ENCODE results near the gene HIGD1A. TPM values are rescaled to one million over a fixed set of nuclear protein-coding genes. Genes with fewer than 3 reads are reported as not detected.

HIGD1A gene
- total and polyA plus RNA-seq, 7 experiments from 2014 or later: 15.3 to 79.6 (median 23.8) TPM

GRCh38 chr3:42780892-42781700 is 23.2 kb downstream of the HIGD1A start:
- ChIA-PET CTCF (interaction anchor here (0.8 to 3.2 kb wide), 7 partner anchors 15 to 160 kb away, joined by 3 to 17 read pairs (median 5); no protein-coding TSS in a partner anchor), POLR2A (no interaction called here)
- H3K36me3 Mint-ChIP-seq: peaks cover 0 to 18% (median 5%) of the 10 kb centered on the region in 5 donors
- peaks cover 0 to 5% (median 0%) of the 10 kb centered on the region in 7 donors for H3K4me1 Mint-ChIP-seq
- H3K9me3 Mint-ChIP-seq: no peaks in the 10 kb centered on the region
- H3K4me1 ChIP-seq (ENCODE audit: control insufficient read depth in 2 of 2, insufficient read depth in 2 of 2, low read length in 2 of 2): no peaks in the 10 kb centered on the region
- H3K27ac Mint-ChIP-seq: peak overlapping the region in 2 of 9 donors; percentile 14
- no peaks in the 10 kb centered on the region for H3K27me3 Mint-ChIP-seq
- no peaks in the 10 kb centered on the region for H3K9me3 ChIP-seq (ENCODE audit: control insufficient read depth in 2 of 3, low read length in 3 of 3)
- intact Hi-C loops (cut with micrococcal nuclease): loop anchor here (1.0 to 10.0 kb wide), 7 partner anchors 24 to 1418 kb away; partner anchors contain the start of gene HIGD1A (in 1 of the 2)
- ATAC-seq: peak; percentile 87
- peaks cover 0 to 4% (median 0%) of the 10 kb centered on the region in 3 experiments for H3K36me3 ChIP-seq (ENCODE audit: control insufficient read depth in 2 of 3, insufficient read depth in 3 of 3, low read length in 3 of 3)
- no peaks in the 10 kb centered on the region for H3K27me3 ChIP-seq (ENCODE audit: control insufficient read depth in 2 of 2, insufficient read depth in 2 of 2, low read length in 2 of 2)
- no peak overlapping the region for H3K4me3 ChIP-seq (ENCODE audit: low read length)
- H3K27ac ChIP-seq (ENCODE audit: low read depth, low read length): no peak overlapping the region
- H3K4me3 Mint-ChIP-seq: no peak overlapping the region
- peak in 7 of 9 donors; percentile 41 to 67 (median 54) for DNase-seq

- no peaks in the 10 kb centered on the region for H3K9me3 Mint-ChIP-seq
- Histone ChIP-seq H3K4me1 (ENCODE audit: control insufficient read depth in 2 of 2, insufficient read depth in 2 of 2, low read length in 2 of 2) (no peaks in the 10 kb centered on the region), H3K9me3 (ENCODE audit: control insufficient read depth in 2 of 3, low read length in 3 of 3) (no peaks in the 10 kb centered on the region), H3K36me3 (ENCODE audit: control insufficient read depth in 2 of 3, insufficient read depth in 3 of 3, low read length in 3 of 3) (peaks cover 0 to 1% (median 0%) of the 10 kb centered on the region in 3 experiments), H3K27me3 (ENCODE audit: control insufficient read depth in 2 of 2, insufficient read depth in 2 of 2, low read length in 2 of 2) (no peaks in the 10 kb centered on the region), H3K4me3 (ENCODE audit: low read length) (no peak overlapping the region), H3K27ac (ENCODE audit: low read depth, low read length) (no peak overlapping the region)
- H3K27ac Mint-ChIP-seq: peak overlapping the region in 1 of 9 donors; percentile 5
- no peak for ATAC-seq
- H3K27me3 Mint-ChIP-seq: no peaks in the 10 kb centered on the region
- CTCF ChIA-PET: interaction anchor here (0.7 to 3.2 kb wide), 11 partner anchors 23 to 267 kb away, joined by 3 to 17 read pairs (median 3); no protein-coding TSS in a partner anchor
- H3K4me3 Mint-ChIP-seq: no peak overlapping the region
- intact Hi-C loops (cut with micrococcal nuclease): loop anchor here in 1 of 2 donors (1.0 to 10.0 kb wide), 5 partner anchors 24 to 1418 kb away; partner anchors contain the start of gene HIGD1A
- POLR2A ChIA-PET: no interaction called here
- peaks cover 0 to 5% (median 0%) of the 10 kb centered on the region in 7 donors for H3K4me1 Mint-ChIP-seq
- DNase-seq: no peak
- peaks cover 0 to 12% (median 5%) of the 10 kb centered on the region in 5 donors for H3K36me3 Mint-ChIP-seq
Observed at GRCh38 chr3:42780398-42780797, 23.9 kb downstream of the HIGD1A start.

GRCh38 chr3:42778644-42779043 is 25.6 kb downstream of the HIGD1A start:
- Mint-ChIP-seq H3K27me3 (no peaks in the 10 kb centered on the region), H3K4me3 (no peak overlapping the region), H3K27ac (no peak overlapping the region), H3K4me1 (peaks cover 0 to 5% (median under 1%) of the 10 kb centered on the region in 7 donors), H3K36me3 (peaks cover 0 to 11% (median 5%) of the 10 kb centered on the region in 5 donors), H3K9me3 (no peaks in the 10 kb centered on the region)
- ATAC-seq (no peak), DNase-seq (no peak)
- Histone ChIP-seq H3K27me3 (ENCODE audit: control insufficient read depth in 2 of 2, insufficient read depth in 2 of 2, low read length in 2 of 2) (no peaks in the 10 kb centered on the region), H3K4me1 (ENCODE audit: control insufficient read depth in 2 of 2, insufficient read depth in 2 of 2, low read length in 2 of 2) (peaks cover 0 to under 1% of the 10 kb centered on the region in 2 donors), H3K36me3 (ENCODE audit: control insufficient read depth in 2 of 3, insufficient read depth in 3 of 3, low read length in 3 of 3) (no peaks in the 10 kb centered on the region), H3K9me3 (ENCODE audit: control insufficient read depth in 2 of 3, low read length in 3 of 3) (no peaks in the 10 kb centered on the region), H3K4me3 (ENCODE audit: low read length) (no peak overlapping the region), H3K27ac (ENCODE audit: low read depth, low read length) (no peak overlapping the region)
- POLR2A ChIA-PET: no interaction called here
- intact Hi-C loops (cut with micrococcal nuclease): no loop called here
- CTCF ChIA-PET: interaction anchor here (0.7 to 3.2 kb wide), 7 partner anchors 21 to 104 kb away, joined by 3 to 17 read pairs (median 4); no protein-coding TSS in a partner anchor

GRCh38 chr3:42773409-42773751 is 30.9 kb downstream of the HIGD1A start:
- no peak for DNase-seq
- Histone ChIP-seq H3K27ac (ENCODE audit: low read depth, low read length) (no peak overlapping the region), H3K36me3 (ENCODE audit: control insufficient read depth in 2 of 3, insufficient read depth in 3 of 3, low read length in 3 of 3) (no peaks in the 10 kb centered on the region), H3K4me1 (ENCODE audit: control insufficient read depth in 2 of 2, insufficient read depth in 2 of 2, low read length in 2 of 2) (peaks cover 5 to 6% of the 10 kb centered on the region in 2 donors), H3K9me3 (ENCODE audit: control insufficient read depth in 2 of 3, low read length in 3 of 3) (no peaks in the 10 kb centered on the region), H3K4me3 (ENCODE audit: low read length) (peak overlapping the region; percentile 70), H3K27me3 (ENCODE audit: control insufficient read depth in 2 of 2, insufficient read depth in 2 of 2, low read length in 2 of 2) (no peaks in the 10 kb centered on the region)
- ChIA-PET CTCF (no interaction called here), POLR2A (no interaction called here)
- H3K4me1 Mint-ChIP-seq: peaks cover 9 to 13% (median 12%) of the 10 kb centered on the region in 7 donors
- H3K27ac Mint-ChIP-seq: peak overlapping the region in 8 of 9 donors; percentile 13 to 93 (median 87)
- intact Hi-C loops (cut with micrococcal nuclease): loop anchor here (1.0 to 2.0 kb wide), 4 partner anchors 31 to 173 kb away; partner anchors contain the start of genes HIGD1A (in 2 of the 2) and NKTR (in 1 of the 2)
- peaks cover 0 to 16% (median 0%) of the 10 kb centered on the region in 5 donors for H3K27me3 Mint-ChIP-seq
- H3K36me3 Mint-ChIP-seq: peaks cover 0 to 3% (median 0%) of the 10 kb centered on the region in 5 donors
- peaks cover 0 to 6% (median 0%) of the 10 kb centered on the region in 11 donors for H3K9me3 Mint-ChIP-seq
- peak; percentile 2 for ATAC-seq
- H3K4me3 Mint-ChIP-seq: peak overlapping the region; percentile 84 to 93 (median 90)

GRCh38 chr3:42772670-42773408 is 31.5 kb downstream of the HIGD1A start, which contains the start of gene CCDC13:
TSS of gene CCDC13 (minus strand) at chr3:42773253. CDS start at chr3:42758345, 14,908 bp downstream.
- POLR2A ChIA-PET: no interaction called here

DNA sequence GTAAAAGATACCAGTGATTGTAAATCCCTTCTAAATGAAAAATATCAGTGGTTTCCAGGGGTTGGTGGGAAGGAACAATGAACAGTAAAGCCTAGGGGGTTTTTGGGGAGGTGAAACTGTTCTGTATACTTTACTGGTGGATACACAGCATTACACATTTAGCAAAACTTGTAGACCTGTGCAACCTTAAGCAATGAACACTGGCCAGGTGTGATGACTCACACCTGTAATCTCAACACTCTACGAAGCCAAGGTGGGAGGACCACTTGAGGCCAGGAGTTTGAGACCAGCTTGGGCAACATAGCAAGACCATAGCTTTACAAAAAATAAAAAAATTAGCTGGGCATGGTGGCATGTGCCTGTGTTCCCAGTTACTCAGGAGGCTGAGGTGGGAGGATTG is 33.0 kb downstream of the HIGD1A start:
- Histone ChIP-seq H3K4me1 (ENCODE audit: control insufficient read depth in 2 of 2, insufficient read depth in 2 of 2, low read length in 2 of 2) (peaks cover 5 to 6% of the 10 kb centered on the region in 2 donors), H3K27me3 (ENCODE audit: control insufficient read depth in 2 of 2, insufficient read depth in 2 of 2, low read length in 2 of 2) (no peaks in the 10 kb centered on the region), H3K36me3 (ENCODE audit: control insufficient read depth in 2 of 3, insufficient read depth in 3 of 3, low read length in 3 of 3) (no peaks in the 10 kb centered on the region), H3K9me3 (ENCODE audit: control insufficient read depth in 2 of 3, low read length in 3 of 3) (no peaks in the 10 kb centered on the region), H3K27ac (ENCODE audit: low read depth, low read length) (no peak overlapping the region), H3K4me3 (ENCODE audit: low read length) (no peak overlapping the region)
- peaks cover 0 to 6% (median 0%) of the 10 kb centered on the region in 11 donors for H3K9me3 Mint-ChIP-seq
- H3K4me1 Mint-ChIP-seq: peaks cover 9 to 13% (median 12%) of the 10 kb centered on the region in 7 donors
- no peaks in the 10 kb centered on the region for H3K36me3 Mint-ChIP-seq
- ChIA-PET POLR2A (no interaction called here), CTCF (no interaction called here)
- H3K27ac Mint-ChIP-seq: peak overlapping the region in 2 of 9 donors; percentile 14 to 68
- H3K27me3 Mint-ChIP-seq: peaks cover 0 to 25% (median 0%) of the 10 kb centered on the region in 5 donors
- ATAC-seq (no peak), DNase-seq (no peak)
- H3K4me3 Mint-ChIP-seq: peak overlapping the region in 4 of 10 donors; percentile 7 to 91 (median 80)
- intact Hi-C loops (cut with micrococcal nuclease): no loop called here

More at GRCh38 chr3:42772670-42773408, 31.5 kb downstream of the HIGD1A start, which contains the start of gene CCDC13:
- ATAC-seq (peak; percentile 91), DNase-seq (peak; percentile 72 to 88 (median 75))
- intact Hi-C loops (cut with micrococcal nuclease): loop anchor here (1.0 to 2.0 kb wide), 4 partner anchors 31 to 173 kb away; partner anchors contain the start of genes HIGD1A (in 2 of the 2) and NKTR (in 1 of the 2)
- Mint-ChIP-seq H3K27me3 (peaks cover 0 to 16% (median 0%) of the 10 kb centered on the region in 5 donors), H3K36me3 (peaks cover 0 to 3% (median 0%) of the 10 kb centered on the region in 5 donors), H3K4me1 (peaks cover 9 to 13% (median 12%) of the 10 kb centered on the region in 7 donors), H3K4me3 (peak within 1 kb of the TSS; percentile 84 to 93 (median 90)), H3K9me3 (peaks cover 0 to 6% (median 0%) of the 10 kb centered on the region in 11 donors), H3K27ac (peak within 1 kb of the TSS in 8 of 9 donors; percentile 13 to 93 (median 87))
- Histone ChIP-seq H3K36me3 (ENCODE audit: control insufficient read depth in 2 of 3, insufficient read depth in 3 of 3, low read length in 3 of 3) (no peaks in the 10 kb centered on the region), H3K9me3 (ENCODE audit: control insufficient read depth in 2 of 3, low read length in 3 of 3) (no peaks in the 10 kb centered on the region), H3K27ac (ENCODE audit: low read depth, low read length) (no peak within 1 kb of the TSS), H3K4me3 (ENCODE audit: low read length) (peak within 1 kb of the TSS; percentile 70), H3K4me1 (ENCODE audit: control insufficient read depth in 2 of 2, insufficient read depth in 2 of 2, low read length in 2 of 2) (peaks cover 5 to 6% of the 10 kb centered on the region in 2 donors), H3K27me3 (ENCODE audit: control insufficient read depth in 2 of 2, insufficient read depth in 2 of 2, low read length in 2 of 2) (no peaks in the 10 kb centered on the region)
- CTCF ChIA-PET: no interaction called here
